DMS153 treated with DMSO at 0.1 percent for 48 hours (cell line): Measurements from ENCODE around the gene LMOD3.
A peak's percentile ranks its signal among the peaks of the same experiment; 100 is the strongest.

Experiments
- DNase-seq: peaks from one replicate; lab custom pipeline; 2025; ENCODE audit not compliant: unreplicated experiment; lab: John Stamatoyannopoulos, UW

Gene LMOD3

GRCh38 chr3:69126216-69126615, 3.8 kb upstream of the LMOD3 start:
- no peak for DNase-seq

- DNase-seq = no peak
Measured at GRCh38 chr3:69121950-69122349, 445 bp downstream of the LMOD3 start.

DNA sequence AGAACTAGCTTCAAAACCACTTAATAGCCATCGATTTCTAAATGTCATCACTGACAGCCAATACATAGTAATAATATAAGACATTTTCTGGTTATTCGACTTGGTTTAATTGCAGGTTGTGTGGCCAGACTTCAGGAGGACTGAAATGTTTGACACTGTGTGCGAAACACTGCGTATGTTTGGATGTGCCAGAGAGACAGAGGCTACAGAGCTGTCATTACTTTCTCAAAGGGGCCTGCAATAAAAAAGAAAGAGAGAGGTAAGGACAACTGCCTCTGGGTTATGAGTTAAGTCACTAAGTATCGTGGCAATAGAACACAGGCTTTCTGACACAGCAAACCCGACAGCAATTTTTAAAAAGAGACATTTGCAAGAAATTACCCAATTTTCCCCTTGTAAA, 882 bp downstream of the LMOD3 start:
- no peak for DNase-seq

DNA sequence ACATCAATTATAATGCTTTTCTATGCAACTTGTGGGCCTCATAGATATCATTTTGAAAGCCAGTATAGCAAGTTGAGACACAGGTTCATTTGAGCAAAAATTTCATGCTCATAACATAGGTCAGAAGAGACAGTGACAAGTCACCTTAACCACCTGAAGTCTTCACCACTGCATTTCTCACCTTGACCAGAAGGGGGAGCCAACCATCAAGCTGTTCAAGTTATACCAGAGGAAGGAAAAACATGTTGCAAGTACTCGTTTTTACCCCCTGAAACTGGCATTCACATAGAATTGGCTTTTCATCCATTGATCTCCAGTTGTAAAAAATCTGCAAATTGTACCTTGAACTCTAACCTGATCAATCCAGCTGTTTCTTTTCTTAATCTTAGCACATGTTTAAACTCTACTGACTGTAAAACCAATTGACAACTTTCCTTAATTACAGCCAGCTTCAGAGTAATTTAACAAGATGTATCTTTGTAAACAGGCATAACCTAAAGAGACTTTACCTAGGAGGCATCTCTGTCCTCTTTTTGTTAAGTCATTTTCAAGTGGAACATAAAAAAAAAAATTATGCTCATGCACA, 1.4 kb downstream of the LMOD3 start:
- DNase-seq = peak; percentile 34

GRCh38 chr3:69119681-69120080, 2.7 kb downstream of the LMOD3 start:
- no peak for DNase-seq

DNA sequence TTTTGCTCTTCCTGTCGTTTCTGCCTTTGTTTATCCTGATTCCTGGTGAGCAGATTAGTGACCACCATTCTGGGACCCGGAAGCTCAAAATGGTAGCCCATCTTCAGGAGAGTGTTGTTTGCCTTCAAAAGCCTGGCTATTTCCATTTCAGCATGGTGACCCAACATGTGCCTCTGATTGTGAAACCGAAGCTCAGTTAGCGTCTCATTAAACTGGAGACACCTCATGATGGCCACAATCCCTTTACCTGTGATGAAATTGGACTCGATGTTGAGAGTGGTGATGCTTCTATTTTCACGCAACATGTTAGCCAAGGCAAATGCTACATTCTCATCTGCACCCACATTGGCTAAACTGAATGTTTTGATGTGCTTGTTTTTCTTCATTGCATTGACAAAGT, 3.3 kb downstream of the LMOD3 start:
- no peak for DNase-seq

DNA sequence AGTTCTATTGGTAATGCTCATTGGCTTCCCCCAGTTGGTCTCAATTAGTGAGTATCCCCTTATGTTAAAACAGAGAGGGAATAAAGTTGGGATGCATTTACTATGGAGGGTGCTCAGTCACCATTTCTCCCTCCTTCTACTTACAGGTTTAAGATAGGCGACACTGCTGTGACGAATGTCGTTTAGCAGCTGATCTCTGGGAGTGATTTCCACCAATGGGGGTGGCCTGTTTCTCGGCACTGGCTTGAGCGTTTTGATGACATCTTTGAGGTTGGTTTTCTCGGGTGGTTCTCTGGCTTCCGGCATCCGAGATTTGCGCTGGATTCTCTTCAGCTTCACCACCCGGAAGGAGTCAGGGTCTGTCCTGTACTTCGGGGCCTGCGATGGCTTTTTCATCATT, 3.8 kb downstream of the LMOD3 start:
- no peak for DNase-seq

GRCh38 chr3:69116897-69117296, 5.5 kb downstream of the LMOD3 start:
- no peak for DNase-seq

GRCh38 chr3:69116162-69116561, 6.2 kb downstream of the LMOD3 start:
- no peak for DNase-seq

- no peak for DNase-seq
Measured at GRCh38 chr3:69115731-69116130, 6.7 kb downstream of the LMOD3 start.

DNA sequence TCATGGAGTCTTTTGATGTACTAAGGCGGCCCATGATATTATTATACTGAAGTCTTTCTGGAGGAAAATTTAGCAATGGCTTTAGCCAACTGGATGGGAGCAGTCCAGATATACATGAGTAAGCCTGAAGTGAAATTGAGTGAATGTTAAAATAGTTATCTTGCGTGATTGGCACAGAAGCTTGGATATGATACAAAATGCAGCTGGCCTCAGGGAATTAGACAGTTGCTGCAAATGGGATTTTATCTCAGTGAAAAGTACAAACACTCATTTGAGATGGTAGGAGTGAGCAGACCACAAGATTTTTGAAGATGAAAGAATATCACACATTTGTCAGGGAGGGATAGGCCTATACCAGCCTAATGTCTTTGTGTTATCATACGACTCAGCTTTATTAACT, 8.9 kb downstream of the LMOD3 start:
- no peak for DNase-seq

- no peak for DNase-seq
Measured at GRCh38 chr3:69110941-69111546, 11.4 kb downstream of the LMOD3 start.

DNA sequence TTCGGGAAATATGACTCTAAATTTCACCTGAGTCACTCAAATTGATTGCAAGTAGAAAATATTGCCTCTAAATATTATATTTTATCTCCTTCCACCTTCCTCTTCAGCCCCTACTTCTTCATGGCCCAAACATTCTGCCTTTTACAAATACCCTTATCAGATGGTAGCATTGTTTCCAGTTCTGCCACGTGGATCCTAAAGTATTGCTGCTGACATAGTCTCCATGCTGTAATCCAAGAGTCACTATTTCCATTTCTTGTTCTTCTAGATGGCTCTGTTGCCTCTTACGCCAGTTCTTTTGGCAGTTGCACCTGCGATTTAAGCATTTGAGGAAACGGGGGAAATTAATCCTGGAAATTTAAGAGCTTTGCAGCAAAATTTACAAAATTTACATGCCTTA, 13.6 kb downstream of the LMOD3 start:
- DNase-seq = no peak

DNA sequence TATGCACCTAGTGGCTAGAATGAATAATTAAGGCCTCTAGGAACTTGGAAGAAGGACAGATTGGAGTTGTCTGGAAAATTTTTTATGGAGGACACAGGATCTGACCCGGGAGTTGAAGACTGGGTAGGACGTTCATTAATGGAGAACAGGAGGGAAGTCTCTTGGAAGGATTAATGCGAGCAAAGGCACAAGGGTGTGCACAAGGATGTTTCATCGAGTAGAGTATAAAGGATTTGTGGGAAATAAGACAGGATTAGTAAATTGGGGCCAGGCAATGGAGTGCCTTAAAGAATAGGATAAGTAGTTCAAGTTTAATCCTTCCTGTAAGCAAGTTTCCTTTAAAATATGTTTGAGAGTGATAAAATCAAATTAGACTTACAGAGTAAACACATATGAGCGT, 14.6 kb downstream of the LMOD3 start:
- no peak for DNase-seq

- no peak for DNase-seq
Measured at GRCh38 chr3:69105320-69105719, 17.1 kb downstream of the LMOD3 start.

GRCh38 chr3:69104586-69104985, 17.8 kb downstream of the LMOD3 start:
- DNase-seq = no peak

GRCh38 chr3:69103123-69103522, 19.3 kb downstream of the LMOD3 start:
- no peak for DNase-seq

GRCh38 chr3:69102384-69102783, 20.0 kb downstream of the LMOD3 start:
- no peak for DNase-seq

DNA sequence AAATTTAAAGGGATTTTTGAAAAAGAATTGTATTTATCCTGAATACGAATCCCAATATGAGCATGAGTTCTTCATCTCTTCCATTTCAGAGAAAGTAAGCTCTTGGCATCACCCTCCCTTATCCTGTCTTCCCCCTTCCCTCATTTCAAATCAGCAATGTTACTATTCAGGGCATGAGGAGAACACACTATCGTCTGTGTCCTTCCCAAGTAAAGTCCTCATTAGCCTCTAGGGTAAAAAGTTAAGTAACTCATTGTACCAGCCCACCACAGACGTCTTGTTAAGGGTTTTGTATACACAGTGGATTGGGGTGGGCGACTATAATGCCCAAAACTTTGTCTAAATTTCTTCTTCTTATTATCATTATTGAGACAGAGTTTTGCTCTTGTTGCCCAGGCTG, 22.8 kb downstream of the LMOD3 start:
- no peak for DNase-seq

GRCh38 chr3:69097407-69098086, 24.8 kb downstream of the LMOD3 start:
- DNase-seq = no peak

- DNase-seq = no peak
Measured at GRCh38 chr3:69096299-69096698, 26.1 kb downstream of the LMOD3 start.

DNA sequence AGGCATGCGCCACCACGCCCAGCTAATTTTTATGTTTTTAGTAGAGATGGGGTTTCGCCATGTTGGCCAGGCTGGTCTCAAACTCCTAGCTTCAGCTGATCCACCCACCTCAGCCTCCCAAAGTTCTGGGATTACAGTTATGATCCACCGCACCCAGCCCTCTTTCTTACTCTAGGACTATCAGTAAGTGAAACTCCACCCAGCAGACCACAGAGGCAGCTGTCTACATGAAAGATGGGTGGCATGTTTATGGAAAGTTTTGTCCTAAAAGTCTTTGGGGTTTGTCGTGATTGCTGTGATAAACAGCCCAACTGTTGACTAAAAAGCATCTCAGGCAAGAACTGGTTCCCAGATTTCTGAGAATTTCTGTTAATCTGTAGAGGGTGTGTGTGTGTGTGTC, 26.8 kb downstream of the LMOD3 start:
- DNase-seq = no peak
